Measurements from ENCODE around the gene RAB39A.

DNA sequence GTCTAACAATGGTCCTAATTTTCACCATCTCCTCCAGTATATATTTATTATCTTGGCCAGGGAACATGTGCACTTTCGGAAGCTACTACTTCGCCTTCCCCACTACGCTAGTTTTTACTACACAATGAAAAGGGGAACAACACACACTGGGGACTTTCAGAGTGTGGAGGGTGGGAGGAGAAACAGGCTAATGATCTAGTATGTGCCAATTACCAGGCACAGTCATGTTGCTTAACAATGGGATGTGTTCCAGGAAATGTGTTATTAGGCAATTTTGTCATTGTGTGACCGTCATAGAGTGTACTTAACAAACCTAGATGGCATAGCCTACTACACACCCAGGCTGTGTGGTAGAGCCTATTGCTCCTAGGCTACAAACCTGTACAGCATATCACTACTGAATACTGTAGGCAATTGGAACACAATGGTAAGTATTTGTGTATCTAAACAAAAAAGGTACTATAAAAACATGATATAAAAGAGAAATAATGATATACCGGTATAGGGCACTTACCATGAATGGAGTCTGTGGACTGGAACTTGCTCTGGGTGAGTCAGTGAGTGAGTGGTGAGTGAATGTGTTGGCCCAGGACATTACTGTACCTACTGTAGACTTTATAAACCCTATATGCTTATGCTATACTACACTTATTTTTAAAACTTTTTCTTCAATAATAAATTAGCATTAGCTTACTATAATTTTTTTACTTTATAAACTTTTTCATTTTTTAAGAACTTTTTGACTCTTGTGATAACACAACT lies 60.3 kb downstream of the RAB39A start:
- TF ChIP-seq POLR2A (IDR thresholded peaks at IDR 0.05; ENCODE audit: low read length) (no peak), GATA1 (IDR thresholded peaks at IDR 0.05; ENCODE audit: low read depth, low read length) (no peak)

Measured in erythroblast (primary cell).